Measurements from ENCODE around the gene PTPRM. TPM values are rescaled to one million over a fixed set of nuclear protein-coding genes. Genes with fewer than 3 reads are reported as not detected.

Gene PTPRM
- total RNA-seq, 1 experiment from 2014 or later = 14.5 TPM

- no peak for DNase-seq (ENCODE audit: low read depth, low spot score)
- Histone ChIP-seq H3K36me3 (ENCODE audit: control insufficient read depth in 1 of 2, insufficient read depth in 2 of 2, low read length in 2 of 2) (no peaks in the 10 kb centered on the region), H3K9me3 (ENCODE audit: control insufficient read depth in 1 of 2, insufficient read depth in 1 of 2, low read depth in 1 of 2, low read length in 2 of 2) (no peaks in the 10 kb centered on the region), H3K4me3 (replicated peaks in 1 of 2; ENCODE audit: low read depth in 1 of 2, low read length in 2 of 2) (no peak overlapping the region), H3K27ac (ENCODE audit: low read depth, low read length) (no peak overlapping the region), H4K20me1 (ENCODE audit: insufficient read depth) (no peaks in the 10 kb centered on the region), H3K4me2 (ENCODE audit: low read length) (no peak overlapping the region), H3K27me3 (ENCODE audit: insufficient read depth, low read length) (no peaks in the 10 kb centered on the region; the same call in 1 of the 2 replicates), H3K4me1 (ENCODE audit: control insufficient read depth in 1 of 2, insufficient read depth in 2 of 2, low read length in 2 of 2) (peaks cover 18 to 22% of the 10 kb centered on the region in 2 experiments; a peak in 3 of 4 replicates), H3K9ac (ENCODE audit: low read length) (no peak overlapping the region), H3K79me2 (ENCODE audit: insufficient read depth, low read length) (no peaks in the 10 kb centered on the region), H3K9me2 (ENCODE audit: insufficient read depth) (no peaks in the 10 kb centered on the region), H2AFZ (ENCODE audit: low read depth, low read length, poor library complexity, severe bottlenecking) (no peak overlapping the region)
- RAD21 ChIA-PET (ENCODE audit: low non-redundant PET in 1 of 2, low total read pairs in 2 of 2, uncharacterized antibody in 2 of 2, unreplicated experiment in 2 of 2) = no interaction called here
- BruUV-seq (replicated peaks) = no TSS peak
- CTCF ChIA-PET = no interaction called here
- TF ChIP-seq JUND (IDR thresholded peaks at IDR 0.05) = no peak
- TF ChIP-seq CTCF (IDR thresholded peaks at IDR 0.05 in 2 of 3, conservative IDR thresholded peaks at IDR 0.05 in 1 of 3; ENCODE audit: borderline replicate concordance in 1 of 3, insufficient read depth in 1 of 3, low read depth in 2 of 3, low read length in 2 of 3) = no peak
- TF ChIP-seq ZBTB33 (IDR thresholded peaks at IDR 0.05; ENCODE audit: extremely low read depth, insufficient replicate concordance, low read length) = no peak
- no peak for TF ChIP-seq MAX (IDR thresholded peaks at IDR 0.05)
- TF ChIP-seq ATF3 (IDR thresholded peaks at IDR 0.05) = no peak
- no peak for TF ChIP-seq CEBPB (IDR thresholded peaks at IDR 0.05; ENCODE audit: low read depth)
- TF ChIP-seq EGR1 (IDR thresholded peaks at IDR 0.05; ENCODE audit: low read depth) = no peak
- no peak for TF ChIP-seq CBX3 (IDR thresholded peaks at IDR 0.05; ENCODE audit: low read depth)
- no peak for TF ChIP-seq TCF7L2 (IDR thresholded peaks at IDR 0.05; ENCODE audit: borderline replicate concordance, extremely low read depth, insufficient read depth, insufficient read length)
- TF ChIP-seq SRF (IDR thresholded peaks at IDR 0.05; ENCODE audit: low read depth) = no peak
- no peak for TF ChIP-seq EZH2 (IDR thresholded peaks at IDR 0.05)
- TF ChIP-seq YY1 (IDR thresholded peaks at IDR 0.05; ENCODE audit: extremely low read depth, insufficient replicate concordance, low read depth, low read length) = no peak
- no peak for TF ChIP-seq SIN3A (IDR thresholded peaks at IDR 0.05; ENCODE audit: low read depth)
- no peak for TF ChIP-seq EZH2phosphoT487 (IDR thresholded peaks at IDR 0.05; ENCODE audit: borderline replicate concordance)
- intact Hi-C loops (cut with micrococcal nuclease) = no loop called here
- ATAC-seq = no peak
- POLR2A ChIA-PET = no interaction called here
Measured at GRCh38 chr18:8428951-8429350, 861.8 kb downstream of the PTPRM start.

Measured in HCT116 (cell line).